NCI-H2107 (cell line): ENCODE results near the gene OR1I1.
"Not testable (repeated sequence)": the region's sequence is repeated elsewhere in the genome, so short reads cannot be mapped to it uniquely, and the experiment has no call there.

ENCODE experiments used
- DNase-seq: peaks from one replicate; lab custom pipeline; 2025; lab: John Stamatoyannopoulos, UW

Gene OR1I1

GRCh38 chr19:15081911-15082310 lies at the start of gene OR1I1:
TSS of gene OR1I1 (plus strand) at chr19:15082211. CDS start at chr19:15087066, 4,855 bp downstream.
- no peak for DNase-seq

GRCh38 chr19:15035795-15036311 lies 46.2 kb upstream of the OR1I1 start:
- no peak for DNase-seq

- no peak for DNase-seq
These were observed 44.4 kb upstream of the OR1I1 start for GRCh38 chr19:15037586-15037985.

GRCh38 chr19:15038294-15038693 lies 43.7 kb upstream of the OR1I1 start:
- DNase-seq = no peak

GRCh38 chr19:15042003-15042402 lies 40.0 kb upstream of the OR1I1 start:
- DNase-seq = no peak

- DNase-seq = no peak
These were observed 39.2 kb upstream of the OR1I1 start for GRCh38 chr19:15042826-15043225.

- DNase-seq = no peak
These were observed 36.5 kb upstream of the OR1I1 start for GRCh38 chr19:15045506-15045905.

- no peak for DNase-seq
These were observed 34.3 kb upstream of the OR1I1 start for GRCh38 chr19:15047680-15048079.

GRCh38 chr19:15048128-15048527 lies 33.9 kb upstream of the OR1I1 start:
- DNase-seq = no peak

GRCh38 chr19:15048885-15049541 lies 33.0 kb upstream of the OR1I1 start, which contains the start of gene CASP14:
TSS of gene CASP14 (plus strand) at chr19:15049480. CDS start at chr19:15052252, 2,772 bp downstream.
- no peak for DNase-seq

GRCh38 chr19:15050639-15051038 lies 31.4 kb upstream of the OR1I1 start:
- DNase-seq = no peak

- DNase-seq = no peak
These were observed 20.0 kb upstream of the OR1I1 start for GRCh38 chr19:15062036-15062435.

GRCh38 chr19:15070386-15070785 lies 11.6 kb upstream of the OR1I1 start:
- DNase-seq = not testable (repeated sequence)

- DNase-seq = no peak
These were observed 8.9 kb upstream of the OR1I1 start for GRCh38 chr19:15072930-15073647.

- no peak for DNase-seq
These were observed 7.6 kb upstream of the OR1I1 start for GRCh38 chr19:15074371-15074770.

- DNase-seq = no peak
These were observed 6.2 kb upstream of the OR1I1 start for GRCh38 chr19:15075806-15076205.

- not testable (repeated sequence) for DNase-seq
These were observed 2.0 kb upstream of the OR1I1 start for GRCh38 chr19:15080002-15080401.

- DNase-seq = no peak
These were observed 5.2 kb downstream of the OR1I1 start for GRCh38 chr19:15087182-15087581.

GRCh38 chr19:15091918-15092753 lies 10.1 kb downstream of the OR1I1 start:
- DNase-seq = no peak

GRCh38 chr19:15093001-15093400 lies 11.0 kb downstream of the OR1I1 start:
- no peak for DNase-seq

GRCh38 chr19:15096223-15096622 lies 14.2 kb downstream of the OR1I1 start:
- DNase-seq = no peak

GRCh38 chr19:15097980-15098379 lies 16.0 kb downstream of the OR1I1 start:
- DNase-seq = not testable (repeated sequence)
